ENCODE data around the gene C19orf67. TPM values are rescaled to one million over a fixed set of nuclear protein-coding genes. Genes with fewer than 3 reads are reported as not detected.

C19orf67 gene
- total and polyA plus RNA-seq, 2 of the 13 experiments (the other 11 are each of a cell fraction or from before 2014, with no cell fraction given), result 0.11 to 0.32 TPM

GRCh38 chr19:14101003-14101545, 15.5 kb upstream of the C19orf67 start:
- no peak for DNase-seq (ENCODE audit: low spot score)
- Histone ChIP-seq H3K9ac (ENCODE audit: insufficient read depth, low read depth, low read length) (no peak overlapping the region), H3K36me3 (replicated peaks in 1 of 2; ENCODE audit: control insufficient read depth in 1 of 2, insufficient read depth in 2 of 2, low read length in 2 of 2) (peaks cover 8 to 29% of the 10 kb centered on the region in 2 experiments), H3K4me3 (replicated peaks in 1 of 3; ENCODE audit: insufficient read depth in 1 of 3, low read depth in 2 of 3, low read length in 3 of 3) (no peak overlapping the region), H3K4me1 (ENCODE audit: insufficient read depth, low read length) (no peaks in the 10 kb centered on the region), H4K20me1 (ENCODE audit: insufficient read depth, low read length) (no peaks in the 10 kb centered on the region), H3K9me3 (ENCODE audit: low read length) (no peaks in the 10 kb centered on the region), H3K27ac (ENCODE audit: extremely low read length, insufficient read depth, low read length) (no peak overlapping the region), H3K4me2 (ENCODE audit: low read depth, low read length) (no peak overlapping the region), H3K27me3 (ENCODE audit: control insufficient read depth in 1 of 2, insufficient read depth in 2 of 2, low read length in 2 of 2) (no peaks in the 10 kb centered on the region), H3K79me2 (ENCODE audit: insufficient read depth, low read length) (no peaks in the 10 kb centered on the region), H2AFZ (ENCODE audit: low read length) (no peak overlapping the region)
- peak; percentile 63 for TF ChIP-seq ZNF629 (CRISPR knock-in tag; conservative IDR thresholded peaks at IDR 0.05)
- TF ChIP-seq ATF1 (CRISPR knock-in tag; IDR thresholded peaks at IDR 0.05), result no peak
- no peak for TF ChIP-seq MEIS1 (CRISPR knock-in tag; IDR thresholded peaks at IDR 0.05; ENCODE audit: borderline replicate concordance)
- no peak for TF ChIP-seq GLI4 (CRISPR knock-in tag; IDR thresholded peaks at IDR 0.05; ENCODE audit: borderline replicate concordance)
- no peak for TF ChIP-seq ZNF839 (CRISPR knock-in tag; IDR thresholded peaks at IDR 0.05; ENCODE audit: borderline replicate concordance)
- CTCF ChIA-PET (ENCODE audit: low intra/inter-chr PET ratio, low total read pairs), result no interaction called here
- intact Hi-C loops (cut with micrococcal nuclease; ENCODE audit: unreplicated experiment), result no loop called here
- BruUV-seq (replicated peaks), result no TSS peak
- POLR2A ChIA-PET, result no interaction called here
- FAIRE-seq, result no peak
- no peak for ATAC-seq
- in situ Hi-C loops (cut with HindIII; ENCODE audit: extremely low pct_ligation_motif_present, low pct_unique_long_range_greater_than_20kb), result no loop called here
- WGBS (ENCODE audit: low lambda C conversion rate), result 100% methylated on average over 5 of the region's 6 CpGs

DNA sequence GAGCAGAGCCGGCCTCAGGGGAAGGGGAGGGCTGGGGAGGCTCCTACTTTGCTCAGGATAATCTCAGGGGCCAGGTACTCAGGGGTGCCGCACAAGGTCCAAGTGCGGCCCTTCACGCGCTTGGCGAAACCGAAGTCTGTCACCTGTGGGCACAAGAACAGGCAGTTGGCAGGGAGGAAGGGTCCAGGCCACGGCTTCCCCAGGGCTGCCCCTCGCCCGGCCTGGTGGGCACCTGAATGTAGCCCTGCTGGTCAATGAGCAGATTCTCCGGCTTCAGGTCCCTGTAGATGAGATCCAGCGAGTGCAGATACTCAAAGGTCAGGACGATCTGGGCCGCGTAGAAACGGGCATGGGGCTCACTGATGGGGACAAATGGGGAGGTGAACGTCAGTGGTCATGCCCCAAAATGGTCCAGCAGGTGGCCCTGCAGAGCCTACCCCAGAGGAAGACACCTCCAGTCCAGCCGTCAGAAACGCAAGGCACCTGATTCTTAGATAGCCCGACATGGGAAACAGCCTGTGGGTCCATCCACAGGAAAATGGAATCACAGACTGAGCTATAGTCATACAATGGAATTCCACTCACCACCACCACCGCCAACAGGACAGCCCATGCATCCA, 12.1 kb upstream of the C19orf67 start:
- DNase-seq (ENCODE audit: low spot score) (no peak), ATAC-seq (peak; percentile 73), FAIRE-seq (no peak)
- Histone ChIP-seq H3K27ac (ENCODE audit: extremely low read length, insufficient read depth, low read length) (no peak overlapping the region), H3K9me3 (ENCODE audit: low read length) (peaks cover 6% of the 10 kb centered on the region; the same call in 1 of the 2 replicates), H3K79me2 (ENCODE audit: insufficient read depth, low read length) (no peaks in the 10 kb centered on the region), H2AFZ (ENCODE audit: low read length) (no peak overlapping the region), H3K4me1 (ENCODE audit: insufficient read depth, low read length) (no peaks in the 10 kb centered on the region), H3K4me2 (ENCODE audit: low read depth, low read length) (no peak overlapping the region), H3K27me3 (ENCODE audit: control insufficient read depth in 1 of 2, insufficient read depth in 2 of 2, low read length in 2 of 2) (no peaks in the 10 kb centered on the region), H4K20me1 (ENCODE audit: insufficient read depth, low read length) (no peaks in the 10 kb centered on the region), H3K4me3 (replicated peaks in 1 of 3; ENCODE audit: insufficient read depth in 1 of 3, low read depth in 2 of 3, low read length in 3 of 3) (no peak overlapping the region), H3K36me3 (replicated peaks in 1 of 2; ENCODE audit: control insufficient read depth in 1 of 2, insufficient read depth in 2 of 2, low read length in 2 of 2) (peaks cover 4 to 22% of the 10 kb centered on the region in 2 experiments), H3K9ac (ENCODE audit: insufficient read depth, low read depth, low read length) (no peak overlapping the region)
- ChIA-PET POLR2A (no interaction called here), CTCF (ENCODE audit: low intra/inter-chr PET ratio, low total read pairs) (interaction anchor here (0.6 to 1.4 kb wide), 3 partner anchors 15 to 40 kb away, joined by 3 to 5 read pairs (median 3); no protein-coding TSS in a partner anchor)
- in situ Hi-C loops (cut with HindIII; ENCODE audit: extremely low pct_ligation_motif_present, low pct_unique_long_range_greater_than_20kb), result no loop called here
- intact Hi-C loops (cut with micrococcal nuclease; ENCODE audit: unreplicated experiment), result no loop called here
- 87% methylated on average over 15 of the region's 21 CpGs for WGBS (ENCODE audit: low lambda C conversion rate)
- no TSS peak for BruUV-seq (replicated peaks)
- TF ChIP-seq E2F2 (CRISPR knock-in tag; IDR thresholded peaks at IDR 0.05; ENCODE audit: borderline replicate concordance), result 0 out of 2 replicates have a peak, but pooled peaks have one; percentile 26
- TF ChIP-seq, protein P1, sequence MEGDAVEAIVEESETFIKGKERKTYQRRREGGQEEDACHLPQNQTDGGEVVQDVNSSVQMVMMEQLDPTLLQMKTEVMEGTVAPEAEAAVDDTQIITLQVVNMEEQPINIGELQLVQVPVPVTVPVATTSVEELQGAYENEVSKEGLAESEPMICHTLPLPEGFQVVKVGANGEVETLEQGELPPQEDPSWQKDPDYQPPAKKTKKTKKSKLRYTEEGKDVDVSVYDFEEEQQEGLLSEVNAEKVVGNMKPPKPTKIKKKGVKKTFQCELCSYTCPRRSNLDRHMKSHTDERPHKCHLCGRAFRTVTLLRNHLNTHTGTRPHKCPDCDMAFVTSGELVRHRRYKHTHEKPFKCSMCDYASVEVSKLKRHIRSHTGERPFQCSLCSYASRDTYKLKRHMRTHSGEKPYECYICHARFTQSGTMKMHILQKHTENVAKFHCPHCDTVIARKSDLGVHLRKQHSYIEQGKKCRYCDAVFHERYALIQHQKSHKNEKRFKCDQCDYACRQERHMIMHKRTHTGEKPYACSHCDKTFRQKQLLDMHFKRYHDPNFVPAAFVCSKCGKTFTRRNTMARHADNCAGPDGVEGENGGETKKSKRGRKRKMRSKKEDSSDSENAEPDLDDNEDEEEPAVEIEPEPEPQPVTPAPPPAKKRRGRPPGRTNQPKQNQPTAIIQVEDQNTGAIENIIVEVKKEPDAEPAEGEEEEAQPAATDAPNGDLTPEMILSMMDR (CRISPR knock-in tag; IDR thresholded peaks at IDR 0.05), result peak; percentile 57
- TF ChIP-seq, protein P2, sequence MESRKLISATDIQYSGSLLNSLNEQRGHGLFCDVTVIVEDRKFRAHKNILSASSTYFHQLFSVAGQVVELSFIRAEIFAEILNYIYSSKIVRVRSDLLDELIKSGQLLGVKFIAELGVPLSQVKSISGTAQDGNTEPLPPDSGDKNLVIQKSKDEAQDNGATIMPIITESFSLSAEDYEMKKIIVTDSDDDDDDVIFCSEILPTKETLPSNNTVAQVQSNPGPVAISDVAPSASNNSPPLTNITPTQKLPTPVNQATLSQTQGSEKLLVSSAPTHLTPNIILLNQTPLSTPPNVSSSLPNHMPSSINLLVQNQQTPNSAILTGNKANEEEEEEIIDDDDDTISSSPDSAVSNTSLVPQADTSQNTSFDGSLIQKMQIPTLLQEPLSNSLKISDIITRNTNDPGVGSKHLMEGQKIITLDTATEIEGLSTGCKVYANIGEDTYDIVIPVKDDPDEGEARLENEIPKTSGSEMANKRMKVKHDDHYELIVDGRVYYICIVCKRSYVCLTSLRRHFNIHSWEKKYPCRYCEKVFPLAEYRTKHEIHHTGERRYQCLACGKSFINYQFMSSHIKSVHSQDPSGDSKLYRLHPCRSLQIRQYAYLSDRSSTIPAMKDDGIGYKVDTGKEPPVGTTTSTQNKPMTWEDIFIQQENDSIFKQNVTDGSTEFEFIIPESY (CRISPR knock-in tag; IDR thresholded peaks at IDR 0.05), result peak; percentile 82
- peak; percentile 53 for TF ChIP-seq SMC3 (IDR thresholded peaks at IDR 0.05; ENCODE audit: low read length)
- peak; percentile 67 for TF ChIP-seq ZBTB38 (CRISPR knock-in tag; IDR thresholded peaks at IDR 0.05)
- peak; percentile 61 for TF ChIP-seq RAD21 (CRISPR knock-in tag; IDR thresholded peaks at IDR 0.05)
- TF ChIP-seq ZNF777 (CRISPR knock-in tag; IDR thresholded peaks at IDR 0.05), result no peak
